Measurements from ENCODE around the gene DLG3. TPM values are rescaled to one million over a fixed set of nuclear protein-coding genes. Genes with fewer than 3 reads are reported as not detected.

The DLG3 gene
- total RNA-seq, 1 experiment from 2014 or later, result 31.5 TPM

DNA sequence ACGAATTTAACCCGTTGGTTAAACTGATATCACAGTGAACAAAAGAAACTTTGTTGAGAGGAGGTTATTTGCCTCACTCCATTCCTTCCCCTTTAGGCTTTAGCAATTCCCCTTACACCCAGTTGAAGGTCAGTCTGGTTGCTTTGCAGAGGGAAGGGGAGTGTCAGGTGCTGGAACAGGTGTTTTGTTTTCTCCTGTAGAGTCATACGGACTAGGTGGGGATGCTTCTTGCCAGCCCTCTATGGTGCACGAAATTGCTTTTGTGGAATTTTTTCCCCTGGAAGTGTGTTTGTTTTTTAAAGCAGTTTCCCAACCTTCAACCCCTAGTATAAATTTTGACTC is 33.1 kb downstream of the DLG3 start:
- H3K27me3 ChIP-seq (ENCODE audit: control insufficient read depth, insufficient read depth, low read length), result no peaks in the 10 kb centered on the region
- H3K36me3 ChIP-seq (replicated peaks; ENCODE audit: control insufficient read depth, insufficient read depth, low read length), result peaks cover 2% of the 10 kb centered on the region
- DNase-seq, result no peak
- no peak overlapping the region for H3K4me3 ChIP-seq (ENCODE audit: insufficient read depth, low read depth, low read length)

DNA sequence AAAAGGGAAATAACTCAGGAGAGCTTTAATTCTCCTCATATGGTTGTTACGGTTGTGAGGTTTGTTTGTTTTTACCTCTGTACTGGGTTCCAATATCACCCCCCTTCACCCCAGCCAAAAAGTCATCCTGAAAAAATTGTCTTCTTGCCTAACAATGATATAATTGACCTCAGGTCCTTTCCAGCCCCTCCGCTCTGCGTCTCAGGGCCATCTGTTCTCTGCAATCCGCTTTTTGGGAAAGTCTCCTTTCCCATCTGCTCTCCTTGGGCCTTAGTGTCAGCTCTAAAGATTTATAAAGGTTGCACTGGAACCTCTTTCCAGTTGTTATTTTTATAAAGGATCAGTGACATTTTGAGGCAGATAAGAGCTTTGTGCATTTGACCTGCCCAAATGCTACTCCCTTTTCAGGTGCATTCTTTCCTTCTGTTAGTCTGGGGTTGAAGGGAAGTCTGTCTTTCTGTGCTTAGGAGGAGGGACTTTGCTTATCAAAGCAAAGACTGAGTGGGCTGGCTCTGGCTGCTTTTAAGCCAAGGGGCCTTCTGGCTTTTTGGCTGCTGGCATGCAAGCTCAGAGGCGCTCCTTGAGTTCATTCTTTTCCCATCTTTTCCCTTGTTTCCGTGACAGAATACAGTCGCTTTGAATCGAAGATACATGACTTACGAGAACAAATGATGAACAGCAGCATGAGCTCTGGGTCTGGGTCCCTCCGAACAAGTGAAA is 34.1 kb downstream of the DLG3 start:
- Histone ChIP-seq H3K27me3 (ENCODE audit: control insufficient read depth, insufficient read depth, low read length) (no peaks in the 10 kb centered on the region), H3K36me3 (replicated peaks; ENCODE audit: control insufficient read depth, insufficient read depth, low read length) (peaks cover 2% of the 10 kb centered on the region), H3K4me3 (ENCODE audit: insufficient read depth, low read depth, low read length) (no peak overlapping the region)
- no peak for DNase-seq

DNA sequence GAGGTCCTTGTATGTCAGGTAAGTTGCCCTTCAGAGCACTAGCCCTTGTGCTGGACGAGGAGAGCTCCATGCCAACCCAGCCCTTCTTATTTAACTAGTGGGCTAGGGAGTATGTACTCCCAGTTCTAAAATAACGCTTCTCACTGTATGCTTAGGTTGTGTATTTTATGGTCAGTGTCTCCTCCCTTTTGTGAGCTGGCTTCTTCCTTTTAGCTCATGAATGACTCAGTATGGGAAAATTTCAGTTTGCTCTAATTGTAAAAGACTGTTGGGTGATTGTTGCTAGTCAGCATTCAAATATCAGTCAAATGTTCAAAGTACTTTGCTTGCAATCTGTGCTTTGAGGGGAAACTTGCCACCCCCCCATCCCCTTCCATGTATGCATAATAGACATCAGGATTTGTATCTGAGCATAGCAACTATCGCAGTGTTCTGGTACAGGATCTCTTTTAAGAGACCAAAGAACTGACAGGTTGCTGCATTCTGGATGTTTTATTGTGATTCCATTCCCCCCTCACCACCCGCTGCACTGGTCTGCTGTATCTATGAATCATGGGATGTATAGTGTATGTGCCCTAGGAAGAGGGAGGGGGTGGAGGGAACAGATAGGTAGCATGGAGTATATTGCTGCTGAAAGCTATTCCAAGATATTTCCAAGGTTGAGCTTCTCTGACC is 34.7 kb downstream of the DLG3 start:
- H3K4me3 ChIP-seq (ENCODE audit: insufficient read depth, low read depth, low read length), result no peak overlapping the region
- peaks cover 2% of the 10 kb centered on the region for H3K36me3 ChIP-seq (replicated peaks; ENCODE audit: control insufficient read depth, insufficient read depth, low read length)
- DNase-seq, result no peak
- H3K27me3 ChIP-seq (ENCODE audit: control insufficient read depth, insufficient read depth, low read length), result no peaks in the 10 kb centered on the region

DNA sequence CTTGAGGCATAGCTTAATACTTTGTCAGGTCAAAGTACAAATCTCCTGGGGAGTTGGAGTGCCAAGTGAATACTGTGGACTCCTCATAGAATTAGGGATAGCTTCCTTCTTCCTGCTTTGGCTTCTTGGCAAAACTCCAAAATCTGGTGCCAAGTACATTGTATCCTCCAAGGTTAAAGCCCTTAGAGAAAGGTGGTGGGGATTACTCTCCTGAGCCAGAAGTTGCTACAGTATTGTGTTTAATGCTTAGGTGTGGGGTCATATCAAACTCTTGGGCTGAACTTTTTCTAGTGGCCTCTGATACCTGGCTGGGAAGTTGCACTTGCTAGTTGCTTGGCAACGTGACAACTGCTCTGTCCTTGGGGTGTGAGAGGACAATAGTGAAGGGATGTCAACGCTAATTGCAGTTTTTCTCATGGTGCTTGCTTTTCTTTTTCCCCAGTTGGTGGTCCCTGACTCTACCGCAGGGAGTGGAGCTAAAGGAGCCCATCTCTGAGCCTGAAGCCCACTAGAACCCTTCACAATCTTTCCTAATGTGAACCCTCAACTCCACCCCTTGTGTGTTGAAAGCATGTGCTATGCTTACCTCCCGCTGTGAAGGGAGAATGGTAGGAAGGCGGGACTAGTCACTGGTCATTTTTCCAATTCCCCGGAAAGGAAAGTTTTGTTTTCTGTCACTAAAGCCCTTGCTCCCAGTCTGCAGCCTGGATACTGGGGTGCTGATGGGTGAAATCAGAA is 35.5 kb downstream of the DLG3 start:
- H3K4me3 ChIP-seq (ENCODE audit: insufficient read depth, low read depth, low read length), result no peak overlapping the region
- peaks cover 2% of the 10 kb centered on the region for H3K36me3 ChIP-seq (replicated peaks; ENCODE audit: control insufficient read depth, insufficient read depth, low read length)
- no peaks in the 10 kb centered on the region for H3K27me3 ChIP-seq (ENCODE audit: control insufficient read depth, insufficient read depth, low read length)
- no peak for DNase-seq

DNA sequence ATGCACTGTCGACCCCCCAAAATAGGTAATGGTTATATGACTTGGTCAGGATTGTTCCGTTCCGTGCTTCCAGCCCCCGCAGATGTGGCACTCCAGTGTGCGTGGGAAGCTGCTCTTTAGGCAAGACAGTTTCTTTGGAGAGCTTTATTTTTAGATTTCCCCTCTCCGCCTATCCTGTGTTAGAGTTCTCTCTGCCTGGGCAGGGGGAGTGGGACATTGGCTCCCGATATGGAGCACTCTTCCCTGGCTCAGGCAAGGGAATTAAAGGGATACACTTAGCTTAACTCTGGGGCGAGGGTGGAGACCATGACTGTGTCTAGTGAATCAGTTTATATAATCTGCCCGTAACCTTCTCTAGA is 36.0 kb downstream of the DLG3 start:
- DNase-seq, result no peak
- Histone ChIP-seq H3K4me3 (ENCODE audit: insufficient read depth, low read depth, low read length) (no peak overlapping the region), H3K36me3 (replicated peaks; ENCODE audit: control insufficient read depth, insufficient read depth, low read length) (peaks cover 2% of the 10 kb centered on the region), H3K27me3 (ENCODE audit: control insufficient read depth, insufficient read depth, low read length) (no peaks in the 10 kb centered on the region)

DNA sequence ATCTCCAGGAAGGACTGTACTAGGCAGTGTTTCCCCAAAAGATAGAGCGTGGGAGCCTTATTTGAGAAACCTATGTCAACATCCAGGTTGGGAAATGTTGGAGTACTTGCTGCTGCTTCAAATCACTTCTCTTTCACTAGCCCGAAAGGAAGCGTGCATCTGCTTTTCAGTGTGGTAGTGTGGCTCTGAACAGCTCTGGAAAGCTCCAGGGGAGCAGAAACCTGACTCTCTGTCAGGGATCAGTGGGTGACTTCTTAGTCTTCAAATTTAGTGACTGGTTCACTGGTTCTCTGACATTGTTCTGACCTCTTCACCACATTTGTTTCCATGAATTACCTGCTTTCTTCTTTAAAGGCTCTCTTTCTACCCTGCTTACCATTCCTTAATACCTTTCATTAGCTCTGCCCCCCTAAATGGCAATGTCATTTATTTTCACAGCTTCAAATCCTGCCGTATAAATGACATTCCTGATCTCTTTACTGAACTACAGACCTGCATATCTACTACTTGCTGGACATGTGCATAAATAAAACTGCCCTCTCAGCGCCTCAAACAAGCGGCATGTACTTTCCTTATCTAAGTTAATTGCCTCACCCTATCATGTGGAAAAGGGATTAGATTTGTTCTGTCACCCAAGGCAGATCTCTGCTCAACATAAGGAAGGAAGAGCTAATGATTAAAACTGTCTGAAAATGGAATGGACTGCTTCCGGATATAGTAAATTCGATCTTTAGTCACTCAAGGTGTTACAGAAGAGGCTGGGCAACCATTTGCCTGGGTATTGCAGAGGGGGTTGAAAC is 37.0 kb downstream of the DLG3 start:
- peaks cover 2% of the 10 kb centered on the region for H3K36me3 ChIP-seq (replicated peaks; ENCODE audit: control insufficient read depth, insufficient read depth, low read length)
- no peak for DNase-seq
- H3K4me3 ChIP-seq (ENCODE audit: insufficient read depth, low read depth, low read length), result no peak overlapping the region
- no peaks in the 10 kb centered on the region for H3K27me3 ChIP-seq (ENCODE audit: control insufficient read depth, insufficient read depth, low read length)

DNA sequence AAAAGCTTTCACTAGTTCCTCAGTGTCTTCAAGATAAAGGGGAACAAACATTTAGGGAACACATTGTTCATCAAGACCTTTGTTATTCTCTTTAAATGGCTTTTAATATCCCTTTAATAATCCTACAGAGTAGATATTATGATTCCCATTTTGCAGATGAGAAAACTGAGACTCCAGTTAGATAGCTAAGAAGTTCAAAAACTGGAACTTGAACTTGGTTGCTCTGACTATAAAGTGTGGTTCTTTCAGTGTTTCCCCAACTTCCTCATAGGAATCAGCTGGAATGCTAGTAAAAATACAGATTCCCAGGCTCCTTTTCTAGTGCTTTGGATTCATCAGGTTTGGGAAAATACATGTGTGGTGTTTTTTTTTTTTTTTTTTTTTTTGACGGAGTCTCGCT is 37.7 kb downstream of the DLG3 start:
- DNase-seq, result no peak
- Histone ChIP-seq H3K27me3 (ENCODE audit: control insufficient read depth, insufficient read depth, low read length) (no peaks in the 10 kb centered on the region), H3K36me3 (replicated peaks; ENCODE audit: control insufficient read depth, insufficient read depth, low read length) (peaks cover 2% of the 10 kb centered on the region), H3K4me3 (ENCODE audit: insufficient read depth, low read depth, low read length) (no peak overlapping the region)

DNA sequence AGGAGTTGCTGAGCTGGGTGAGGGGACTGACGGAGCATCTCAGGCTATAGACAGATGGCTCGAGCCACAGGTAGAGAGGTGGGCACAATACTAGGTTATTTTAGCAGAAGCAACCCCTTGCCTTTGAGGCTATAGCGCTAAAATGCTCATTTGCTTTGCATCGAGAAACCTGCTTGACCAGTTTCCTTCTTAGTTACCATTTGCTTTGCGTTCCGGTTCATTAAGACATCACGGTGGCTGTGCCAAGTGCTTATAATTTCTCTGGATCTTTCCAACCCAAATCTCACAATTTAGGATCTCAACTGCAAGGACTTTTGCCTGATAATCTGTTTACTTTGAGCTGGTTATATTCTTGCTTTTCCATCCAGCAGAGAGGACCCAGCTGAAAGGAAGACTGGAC is 40.8 kb downstream of the DLG3 start:
- no peak for DNase-seq
- Histone ChIP-seq H3K27me3 (ENCODE audit: control insufficient read depth, insufficient read depth, low read length) (no peaks in the 10 kb centered on the region), H3K4me3 (ENCODE audit: insufficient read depth, low read depth, low read length) (no peak overlapping the region), H3K36me3 (replicated peaks; ENCODE audit: control insufficient read depth, insufficient read depth, low read length) (peaks cover 2% of the 10 kb centered on the region)

DNA sequence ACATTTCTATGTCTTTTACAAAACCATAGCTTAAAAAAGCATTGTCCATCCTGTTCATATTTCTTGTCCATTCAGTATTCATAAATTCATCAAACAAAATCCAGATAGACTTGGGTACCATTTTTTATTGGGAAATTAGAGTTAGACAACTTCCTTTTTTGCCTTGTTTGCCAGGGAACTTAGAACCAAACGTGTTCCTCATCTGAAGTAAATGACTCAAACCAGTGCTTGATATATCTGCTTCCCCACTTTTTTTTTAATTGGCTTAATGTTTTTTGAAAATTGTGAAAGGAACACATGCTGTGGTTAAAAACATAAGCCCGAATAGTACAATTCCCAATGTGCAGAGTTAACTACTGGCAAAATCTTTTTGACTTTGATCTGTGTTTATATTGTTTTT is 44.2 kb downstream of the DLG3 start:
- H3K36me3 ChIP-seq (replicated peaks; ENCODE audit: control insufficient read depth, insufficient read depth, low read length), result peaks cover 11% of the 10 kb centered on the region
- no peak for DNase-seq
- H3K4me3 ChIP-seq (ENCODE audit: insufficient read depth, low read depth, low read length), result no peak overlapping the region
- no peaks in the 10 kb centered on the region for H3K27me3 ChIP-seq (ENCODE audit: control insufficient read depth, insufficient read depth, low read length)

DNA sequence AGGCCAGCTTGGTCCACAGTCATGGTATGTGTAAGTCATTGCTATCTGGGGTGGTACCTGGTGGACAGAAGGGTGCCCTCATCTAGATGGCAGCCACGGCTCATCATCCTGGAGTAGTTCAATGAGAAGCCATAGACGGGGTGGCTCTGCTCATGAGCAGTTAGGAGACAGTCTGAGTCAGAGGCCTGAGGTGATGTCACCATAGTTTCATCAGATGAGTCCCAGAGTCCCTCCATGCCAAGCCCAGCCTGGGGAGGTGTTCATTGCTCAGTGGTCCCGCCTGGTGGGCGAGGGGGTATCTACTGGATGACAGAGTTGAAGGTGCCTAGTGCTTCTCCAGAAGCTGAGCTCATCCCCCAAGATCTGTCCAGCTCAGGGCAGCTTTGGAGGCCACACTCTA is 49.8 kb downstream of the DLG3 start:
- Histone ChIP-seq H3K27me3 (ENCODE audit: control insufficient read depth, insufficient read depth, low read length) (no peaks in the 10 kb centered on the region), H3K36me3 (replicated peaks; ENCODE audit: control insufficient read depth, insufficient read depth, low read length) (peaks cover 36% of the 10 kb centered on the region)
- DNase-seq, result no peak

DNA sequence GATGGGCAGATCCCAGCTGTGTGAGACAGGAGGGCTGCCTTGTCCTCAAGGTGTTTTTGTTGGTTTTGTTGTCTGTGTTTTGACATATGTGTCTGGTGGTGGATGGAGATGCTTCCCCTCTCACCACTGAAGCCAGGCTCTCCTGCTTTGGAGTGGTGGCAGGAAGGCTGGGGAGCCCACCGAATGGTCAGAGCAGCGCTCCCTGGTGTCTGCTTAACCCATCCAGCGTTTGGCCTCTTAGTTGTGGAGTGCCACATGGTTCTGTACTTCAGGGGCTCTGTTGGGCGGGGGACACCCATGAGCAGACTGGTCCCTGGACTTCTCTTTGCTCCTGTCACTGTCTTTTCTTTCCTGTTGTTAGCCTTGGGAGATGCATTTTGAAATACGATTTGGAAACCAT is 51.9 kb downstream of the DLG3 start:
- peaks cover 44% of the 10 kb centered on the region for H3K36me3 ChIP-seq (replicated peaks; ENCODE audit: control insufficient read depth, insufficient read depth, low read length)

More for the DNA sequence above, 49.8 kb downstream of the DLG3 start:
- no peak overlapping the region for H3K4me3 ChIP-seq (ENCODE audit: insufficient read depth, low read depth, low read length)

DNA sequence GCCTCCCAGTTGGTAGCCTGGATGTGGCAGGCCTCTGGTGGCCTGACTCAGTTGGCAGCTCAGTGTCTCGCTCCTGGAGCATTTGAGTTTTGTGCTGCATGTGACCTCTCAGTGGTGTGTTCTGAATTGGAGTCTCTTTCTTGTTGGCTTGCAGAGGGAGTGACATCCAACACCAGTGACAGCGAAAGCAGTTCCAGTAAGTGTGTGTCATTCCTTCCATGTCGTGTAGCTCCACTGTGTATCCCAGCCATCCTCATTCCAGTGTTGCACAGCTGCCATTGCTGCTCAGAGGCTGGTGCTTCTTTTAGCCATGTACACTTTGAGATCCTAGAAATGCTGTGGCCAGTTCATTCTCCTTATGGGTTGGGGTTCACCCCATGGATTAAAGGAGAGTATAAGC is 52.4 kb downstream of the DLG3 start:
- Histone ChIP-seq H3K4me3 (ENCODE audit: insufficient read depth, low read depth, low read length) (no peak overlapping the region), H3K27me3 (ENCODE audit: control insufficient read depth, insufficient read depth, low read length) (no peaks in the 10 kb centered on the region), H3K36me3 (replicated peaks; ENCODE audit: control insufficient read depth, insufficient read depth, low read length) (peaks cover 46% of the 10 kb centered on the region)
- no peak for DNase-seq

More for the DNA sequence above, 51.9 kb downstream of the DLG3 start:
- DNase-seq, result no peak
- Histone ChIP-seq H3K4me3 (ENCODE audit: insufficient read depth, low read depth, low read length) (no peak overlapping the region), H3K27me3 (ENCODE audit: control insufficient read depth, insufficient read depth, low read length) (no peaks in the 10 kb centered on the region)

DNA sequence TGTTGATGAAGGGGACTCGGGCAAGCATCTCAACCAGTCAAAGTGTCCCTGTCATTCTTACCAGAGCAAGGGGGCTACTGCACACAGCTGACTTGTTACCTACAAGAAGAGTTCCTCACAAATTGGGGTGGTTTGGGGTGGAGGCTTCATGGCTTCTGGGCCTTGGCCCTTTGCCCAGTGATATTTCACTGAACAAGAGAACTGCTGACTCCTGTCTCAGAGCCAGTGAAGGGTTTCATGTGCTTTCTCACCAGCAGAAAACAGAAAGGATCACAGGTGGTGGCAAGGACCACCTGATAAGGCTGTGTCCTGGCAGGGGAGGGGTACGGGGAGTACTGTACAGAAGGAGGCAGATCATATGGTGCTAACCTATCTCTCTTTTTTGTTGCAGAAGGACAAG is 53.5 kb downstream of the DLG3 start:
- Histone ChIP-seq H3K36me3 (replicated peaks; ENCODE audit: control insufficient read depth, insufficient read depth, low read length) (peaks cover 49% of the 10 kb centered on the region), H3K27me3 (ENCODE audit: control insufficient read depth, insufficient read depth, low read length) (no peaks in the 10 kb centered on the region)

DNA sequence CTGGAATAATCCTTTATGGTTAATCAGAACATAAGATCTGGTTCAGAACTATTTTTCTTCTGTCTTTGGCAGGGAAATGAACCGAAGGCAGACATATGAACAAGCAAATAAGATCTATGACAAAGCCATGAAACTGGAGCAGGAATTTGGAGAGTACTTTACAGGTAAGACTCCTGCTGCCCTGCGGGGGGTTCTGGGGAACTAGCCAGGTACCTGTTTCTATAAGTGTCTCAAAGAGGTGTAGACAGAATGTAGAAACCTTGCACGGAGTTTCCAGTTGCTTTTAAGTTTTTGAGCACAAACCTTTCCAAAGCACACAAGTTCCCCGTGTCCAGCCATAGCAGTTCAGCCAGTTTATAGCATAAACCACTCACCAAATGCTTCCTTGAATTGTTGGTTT is 56.2 kb downstream of the DLG3 start:
- DNase-seq, result no peak
- H3K4me3 ChIP-seq (ENCODE audit: insufficient read depth, low read depth, low read length), result no peak overlapping the region
- peaks cover 32% of the 10 kb centered on the region for H3K36me3 ChIP-seq (replicated peaks; ENCODE audit: control insufficient read depth, insufficient read depth, low read length)
- H3K27me3 ChIP-seq (ENCODE audit: control insufficient read depth, insufficient read depth, low read length), result no peaks in the 10 kb centered on the region

More for the DNA sequence above, 53.5 kb downstream of the DLG3 start:
- H3K4me3 ChIP-seq (ENCODE audit: insufficient read depth, low read depth, low read length), result no peak overlapping the region
- no peak for DNase-seq
